Myocyte (in vitro differentiated cells): Measurements from ENCODE around the gene MAN2A1. TPM values are rescaled to one million over a fixed set of nuclear protein-coding genes. Genes with fewer than 3 reads are reported as not detected.
A peak's percentile ranks its signal among the peaks of the same experiment; 100 is the strongest.

Experiments
- DNase-seq: peaks from one replicate; pipeline ENCODE4 v3.0.0-alpha.2; 2012; ENCODE audit warnings: low read depth
- total RNA-seq: library from RNA; depleted of rRNA; stranded (reverse); fragments of >200 nt; gene quantifications from 2 replicates; pipeline ENCODE4 v1.2.3, GENCODE V29; 2014

Gene MAN2A1
- total RNA-seq, 1 donor from 2014 or later = 84.9 TPM

DNA sequence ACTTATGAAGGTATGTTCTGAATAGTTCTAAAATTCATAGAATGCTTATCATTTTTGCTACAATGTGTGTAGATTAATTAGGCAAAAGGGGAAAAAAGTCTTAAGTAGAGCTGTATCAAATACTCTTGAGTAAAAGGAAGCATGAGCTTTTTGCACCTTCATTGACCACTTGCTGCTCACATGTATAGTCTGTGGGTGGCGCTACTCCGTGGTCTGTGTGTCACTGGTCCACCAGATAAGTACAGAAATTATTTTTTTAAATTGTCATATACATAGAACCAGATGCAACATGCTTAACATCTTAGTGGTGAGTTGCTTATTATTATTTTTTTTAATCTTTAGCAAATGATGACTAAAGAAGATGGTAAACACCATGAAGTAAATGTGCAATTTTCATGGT is 130.2 kb downstream of the MAN2A1 start:
- DNase-seq = no peak

DNA sequence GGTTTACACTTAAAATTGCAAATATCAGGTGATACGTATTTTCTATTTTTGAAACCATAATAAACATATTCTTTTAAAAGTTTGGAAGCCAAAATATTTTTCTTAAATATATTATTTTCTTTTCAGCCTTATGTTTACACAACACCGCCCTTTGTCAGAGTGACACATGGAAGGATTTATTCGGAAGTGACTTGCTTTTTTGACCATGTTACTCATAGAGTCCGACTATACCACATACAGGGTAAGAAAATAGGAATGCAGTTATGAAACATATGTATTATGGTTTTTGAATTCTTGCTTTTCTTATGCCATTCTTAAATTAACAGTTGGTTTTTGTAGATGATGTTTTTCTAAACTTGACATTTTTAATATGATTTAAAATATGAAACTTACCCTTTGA is 133.9 kb downstream of the MAN2A1 start:
- no peak for DNase-seq

DNA sequence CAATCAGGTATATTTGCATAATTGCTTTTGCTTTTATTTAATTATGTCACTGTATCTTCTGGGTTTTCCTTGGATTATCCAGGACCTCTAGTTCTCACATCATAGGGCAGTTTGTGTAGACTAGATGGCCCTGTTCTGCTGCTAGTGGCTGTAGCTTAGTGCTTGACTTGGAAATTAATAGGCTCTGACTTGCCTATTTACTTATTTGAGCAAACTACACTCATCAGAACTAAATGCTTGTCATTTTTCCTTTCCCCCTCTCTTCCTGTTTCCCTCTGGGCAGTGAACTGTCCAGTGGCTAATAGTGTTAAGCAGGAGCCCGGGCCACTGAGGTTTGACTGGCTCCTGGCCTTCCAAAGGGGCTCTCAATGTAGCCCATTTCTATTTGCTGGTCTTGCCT is 135.7 kb downstream of the MAN2A1 start:
- no peak for DNase-seq

DNA sequence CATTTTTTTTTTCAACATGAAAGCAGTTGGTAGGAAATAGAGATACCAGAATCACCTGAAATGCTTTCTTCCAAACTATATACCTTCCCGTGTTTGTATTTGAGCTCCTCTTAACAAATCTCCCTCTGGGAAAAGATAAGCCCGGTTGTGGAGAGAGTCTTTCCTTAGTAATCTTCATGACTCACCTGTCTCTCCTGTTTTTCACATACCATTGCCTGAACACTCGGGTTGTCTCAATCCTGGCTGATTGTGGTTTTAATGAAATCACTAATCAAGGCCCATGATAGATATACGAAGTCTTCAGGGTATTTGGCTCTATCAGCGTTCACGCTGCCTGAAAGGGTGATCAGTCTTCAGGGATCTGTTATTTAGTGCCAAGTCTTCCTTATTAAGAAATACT is 136.7 kb downstream of the MAN2A1 start:
- DNase-seq = no peak

DNA sequence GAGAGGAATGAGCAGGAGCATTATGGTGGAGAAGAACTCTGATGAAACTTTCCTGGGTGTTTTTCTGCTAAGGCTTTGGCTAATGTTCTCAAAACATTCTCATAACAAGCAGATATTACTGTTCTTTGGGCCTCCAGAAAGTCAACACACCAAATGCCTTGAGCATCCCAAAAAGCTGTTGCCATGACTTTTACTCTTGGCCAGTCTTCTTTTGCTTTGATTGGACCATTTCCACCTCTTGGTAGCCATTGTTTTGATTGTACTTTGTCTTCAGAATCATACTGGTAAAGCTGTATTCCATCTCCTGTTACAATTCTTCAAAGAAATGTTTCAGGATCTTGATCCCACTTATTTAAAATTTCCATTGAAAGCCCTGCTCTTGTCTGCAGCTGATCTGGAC is 139.6 kb downstream of the MAN2A1 start:
- DNase-seq = no peak

DNA sequence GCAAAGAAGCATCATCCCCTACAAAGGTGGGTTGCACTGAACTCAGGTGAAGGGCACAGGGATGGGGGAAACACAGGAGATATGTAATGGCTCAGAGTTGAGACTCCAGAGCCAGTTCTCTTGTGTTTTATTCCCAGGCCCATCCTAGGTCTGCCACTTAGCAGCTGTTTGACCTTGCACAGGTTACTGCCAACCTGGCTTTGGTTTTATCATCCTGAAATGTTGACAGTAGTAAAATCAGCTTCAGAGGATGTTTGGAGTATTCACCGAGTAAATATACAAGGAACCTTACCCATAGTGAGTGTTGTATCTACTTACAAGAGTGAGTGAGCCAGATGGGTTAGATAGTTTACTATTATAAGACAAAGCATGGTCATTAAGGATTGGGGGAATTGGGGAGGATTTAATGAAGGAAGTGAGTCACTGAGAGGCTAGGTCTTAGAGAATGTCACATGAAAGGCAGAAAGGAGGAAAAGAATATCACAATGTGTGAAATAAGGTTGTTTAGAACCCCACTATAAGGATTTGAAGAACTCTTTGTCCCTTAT is 141.3 kb downstream of the MAN2A1 start:
- DNase-seq = peak; percentile 67

DNA sequence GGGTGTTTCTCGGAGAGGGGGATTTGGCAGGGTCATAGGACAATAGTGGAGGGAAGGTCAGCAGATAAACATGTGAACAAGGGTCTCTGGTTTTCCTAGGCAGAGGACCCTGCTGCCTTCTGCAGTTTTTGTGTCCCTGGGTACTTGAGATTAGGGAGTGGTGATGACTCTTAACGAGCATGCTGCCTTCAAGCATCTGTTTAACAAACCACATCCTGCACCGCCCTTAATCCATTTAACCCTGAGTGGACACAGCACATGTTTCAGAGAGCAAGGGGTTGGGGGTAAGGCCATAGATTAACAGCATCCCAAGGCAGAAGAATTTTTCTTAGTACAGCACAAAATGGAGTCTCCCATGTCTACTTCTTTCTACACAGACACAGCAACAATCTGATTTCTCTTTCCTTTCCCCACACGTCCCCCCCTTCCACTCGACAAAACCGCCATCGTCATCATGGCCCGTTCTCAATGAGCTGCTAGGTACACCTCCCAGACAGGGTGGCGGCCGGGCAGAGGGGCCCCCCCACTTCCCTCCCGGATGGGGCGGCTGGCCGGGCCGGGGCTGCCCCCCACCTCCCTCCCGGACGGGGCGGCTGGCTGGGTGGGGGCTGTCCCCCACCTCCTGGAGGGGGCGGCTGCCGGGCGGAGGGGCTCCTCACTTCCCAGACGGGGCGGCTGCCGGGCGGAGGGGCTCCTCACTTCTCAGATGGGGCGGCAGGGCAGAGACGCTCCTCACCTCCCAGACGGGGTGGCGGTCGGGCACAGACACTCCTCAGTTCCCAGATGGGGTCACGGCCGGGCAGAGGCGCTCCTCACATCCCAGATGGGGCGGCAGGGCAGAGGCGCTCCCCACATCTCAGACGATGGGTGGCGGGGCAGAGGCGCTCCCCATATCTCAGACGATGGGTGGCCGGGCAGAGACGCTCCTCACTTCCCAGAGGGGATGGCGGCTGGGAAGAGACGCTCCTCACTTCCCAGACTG is 142.8 kb downstream of the MAN2A1 start:
- peak; percentile 57 for DNase-seq

DNA sequence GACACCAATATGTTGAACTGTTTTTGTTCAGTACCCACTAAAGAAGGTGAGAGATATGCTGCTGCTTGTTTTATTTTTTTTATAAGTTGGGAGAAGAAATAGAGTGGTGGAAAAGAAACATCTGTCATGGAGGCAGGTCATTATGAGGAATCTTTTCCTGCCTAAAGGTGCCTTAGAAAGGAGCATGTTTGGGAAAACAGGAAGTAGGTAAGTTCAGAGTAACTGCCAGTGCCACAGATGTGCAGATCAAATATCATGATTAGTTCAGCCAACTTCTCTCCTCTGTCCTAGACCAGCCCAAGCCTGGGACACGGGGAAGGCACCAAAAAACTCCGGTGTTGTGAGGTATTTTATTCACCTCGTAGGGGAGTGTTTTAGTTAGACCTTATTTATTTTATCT is 144.2 kb downstream of the MAN2A1 start:
- no peak for DNase-seq

DNA sequence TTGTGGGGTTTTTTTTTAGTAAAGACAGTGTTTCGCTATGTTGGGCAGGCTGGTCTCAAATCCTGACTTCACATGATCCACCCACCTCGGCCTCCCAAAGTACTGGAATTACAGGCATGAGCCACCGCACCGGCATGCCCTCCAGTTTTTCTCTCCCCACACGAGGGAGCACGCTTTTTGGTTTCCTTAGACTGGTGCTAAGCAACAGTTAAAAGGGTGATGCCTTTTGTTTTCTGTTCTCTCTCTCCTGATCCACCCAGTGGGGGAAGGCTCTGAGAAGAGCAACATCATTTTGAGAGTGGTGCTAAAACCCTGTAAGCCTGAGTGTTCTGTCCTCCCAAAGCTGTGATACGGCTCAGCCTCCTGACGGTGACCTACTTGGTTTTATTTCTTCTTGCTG is 146.6 kb downstream of the MAN2A1 start:
- DNase-seq = no peak

DNA sequence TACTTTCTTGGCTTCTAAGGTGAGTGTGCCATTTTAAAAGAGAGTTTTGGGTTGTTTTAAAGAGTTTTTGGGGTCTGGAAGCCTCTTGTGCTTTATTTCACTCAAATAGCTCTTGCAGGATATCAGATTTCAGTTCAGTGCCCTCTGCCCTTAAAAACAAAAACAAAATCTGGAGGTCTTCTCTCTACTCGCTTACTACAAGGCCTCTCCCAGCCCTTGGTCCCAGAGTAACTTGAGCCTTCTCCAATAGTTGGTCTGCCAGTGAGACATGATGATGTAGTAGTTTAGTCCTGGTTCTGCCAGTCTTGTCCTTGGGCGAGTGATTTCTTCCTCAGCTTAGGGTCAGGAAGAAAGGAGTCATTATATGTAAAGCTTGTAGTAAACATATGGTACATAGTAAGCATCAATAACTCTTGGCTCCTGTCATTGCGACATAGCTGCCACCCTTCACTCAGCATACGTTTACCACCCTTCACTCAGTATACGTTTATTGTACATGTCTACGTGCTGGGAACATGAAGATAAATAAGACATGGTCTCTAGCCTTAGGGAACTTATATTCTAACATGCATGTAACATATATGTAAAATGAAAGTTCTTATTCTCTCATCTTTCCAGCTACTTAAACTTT is 147.6 kb downstream of the MAN2A1 start:
- DNase-seq = no peak

DNA sequence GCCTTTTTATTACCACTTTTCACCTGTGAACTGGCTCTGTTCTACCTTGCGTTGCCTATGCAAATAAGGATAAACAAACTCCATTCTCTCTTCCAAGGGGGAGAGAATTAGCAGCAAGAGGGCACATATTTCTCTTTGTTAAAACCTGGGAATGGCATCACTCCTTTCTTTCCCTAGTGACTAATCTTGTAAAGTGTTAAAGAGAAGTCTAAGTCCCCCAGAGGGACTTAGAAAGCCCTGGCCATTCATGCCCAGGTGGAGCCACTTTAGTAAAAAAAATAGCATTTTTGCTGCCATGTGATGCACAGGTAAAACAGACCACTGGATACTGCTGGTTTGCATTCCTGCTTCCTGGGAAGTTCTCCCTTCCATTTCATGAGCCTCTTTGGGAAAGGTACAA is 148.4 kb downstream of the MAN2A1 start:
- DNase-seq = no peak

DNA sequence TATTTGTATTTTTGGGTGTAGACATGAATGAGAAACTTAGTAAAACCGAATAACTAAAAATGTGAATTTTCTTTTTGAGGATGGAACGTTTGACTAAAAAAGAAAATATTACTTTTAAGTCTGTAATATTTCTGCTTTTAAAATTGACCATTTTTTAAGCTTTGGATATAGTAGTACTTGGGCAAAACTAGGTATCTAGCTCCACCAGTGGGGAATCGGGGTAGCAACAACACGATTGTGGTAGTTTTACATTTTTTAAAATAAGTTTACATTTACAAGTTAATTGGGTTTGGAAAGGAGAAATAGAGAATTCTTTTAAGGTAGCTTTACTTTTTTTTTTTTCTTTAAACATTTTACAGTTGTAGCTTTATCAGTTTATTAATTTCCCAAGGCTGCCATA is 154.4 kb downstream of the MAN2A1 start:
- no peak for DNase-seq

DNA sequence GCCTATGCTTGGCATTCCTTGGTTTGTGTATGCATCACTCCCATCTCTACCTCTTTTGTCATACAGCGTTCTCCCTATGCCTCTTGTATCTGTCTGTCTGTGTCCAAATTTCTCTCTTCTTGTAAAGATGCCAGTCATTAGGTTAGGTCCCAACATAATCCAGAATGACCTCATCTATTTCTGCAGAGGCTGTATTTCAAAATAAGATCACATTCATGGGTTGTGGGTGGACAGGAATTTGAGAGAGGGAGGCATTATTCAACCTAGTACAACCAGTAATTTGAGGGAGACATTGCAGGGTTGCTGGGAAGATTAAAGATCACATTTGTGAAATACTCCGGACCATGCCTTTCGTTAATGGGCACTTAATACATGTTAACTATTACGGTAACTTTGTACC is 155.0 kb downstream of the MAN2A1 start:
- peak; percentile 84 for DNase-seq

DNA sequence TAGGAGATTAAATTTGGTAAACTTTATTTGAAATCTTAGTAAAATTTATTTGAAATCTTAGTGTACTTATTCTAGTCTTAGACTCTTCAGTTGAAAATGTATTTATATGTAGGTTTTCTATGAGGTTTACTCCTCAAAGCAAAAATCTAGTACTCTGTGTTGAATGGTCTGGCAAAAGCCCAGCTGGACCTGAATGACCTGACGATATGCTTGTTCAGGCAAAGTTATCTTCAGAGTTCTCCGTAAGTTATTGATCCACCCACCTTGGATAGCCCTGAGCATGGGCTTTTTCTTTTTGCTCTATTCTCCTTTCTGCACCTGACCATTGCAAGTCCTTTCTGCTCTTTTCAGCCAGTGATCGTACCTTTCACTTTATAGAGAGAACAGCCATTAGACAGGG is 158.4 kb downstream of the MAN2A1 start:
- no peak for DNase-seq

DNA sequence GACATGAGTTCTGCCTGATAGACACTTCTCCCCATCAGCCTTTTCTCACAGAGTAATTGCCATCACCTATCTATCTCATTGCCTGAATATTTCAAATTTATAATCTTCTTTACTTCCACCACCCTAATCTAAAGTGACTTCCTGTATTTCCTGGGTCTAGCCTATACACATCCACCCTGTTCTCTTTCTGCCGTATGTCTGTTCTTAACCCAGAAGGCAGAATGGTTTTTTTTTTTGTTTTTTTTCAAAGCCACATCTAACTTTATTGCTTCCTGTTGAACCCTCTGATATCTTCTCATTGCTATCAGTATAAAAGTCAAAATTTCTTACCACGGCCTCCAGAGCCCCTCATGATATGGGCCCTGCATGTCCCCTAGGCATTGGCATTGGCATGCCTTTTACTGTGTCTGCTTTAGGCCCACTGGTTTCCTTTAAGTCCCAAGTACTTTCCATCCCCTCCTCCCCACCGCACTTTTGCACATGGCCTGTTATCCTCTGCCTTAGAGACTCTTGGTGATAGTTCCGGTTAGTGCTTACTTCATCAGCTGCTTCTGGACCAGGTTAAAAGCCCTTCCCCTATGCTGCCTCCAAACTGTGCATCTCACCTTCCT is 159.9 kb downstream of the MAN2A1 start:
- no peak for DNase-seq

DNA sequence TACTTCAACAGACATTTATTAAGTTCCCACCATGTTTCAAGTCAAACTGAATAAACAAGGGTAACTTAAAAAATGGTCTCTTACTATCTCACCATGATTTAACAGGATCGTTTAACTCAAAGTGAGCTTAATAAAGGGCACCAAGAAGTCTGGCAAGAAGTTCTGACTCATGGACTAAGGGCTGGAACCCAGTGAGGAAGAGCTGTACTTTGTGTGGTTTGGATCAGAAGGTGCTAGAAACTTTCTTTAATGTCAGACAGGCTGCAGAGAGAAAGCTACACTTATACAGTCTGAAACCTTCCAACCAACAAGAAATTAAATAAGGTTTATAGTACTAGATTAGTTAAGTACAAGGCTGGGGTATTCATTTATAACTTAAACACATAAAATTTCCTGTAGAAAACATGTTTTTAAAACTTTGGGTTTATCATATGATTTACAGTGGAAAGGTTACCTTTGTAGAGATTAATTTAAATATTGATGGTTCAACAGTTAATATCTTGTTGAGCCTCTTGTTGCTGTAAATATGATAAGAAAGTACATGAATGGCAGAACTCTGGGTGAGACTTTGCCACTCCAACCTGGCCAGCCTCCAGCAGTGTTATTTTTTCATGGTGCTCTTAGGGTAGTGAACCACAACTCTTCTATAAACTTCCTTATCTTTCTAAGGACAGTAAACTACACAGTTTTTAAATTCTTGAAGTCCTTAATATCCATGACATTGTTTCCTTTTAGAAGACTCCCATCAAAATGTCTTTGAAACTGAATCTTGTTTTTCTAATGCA is 162.8 kb downstream of the MAN2A1 start:
- peak; percentile 34 for DNase-seq

DNA sequence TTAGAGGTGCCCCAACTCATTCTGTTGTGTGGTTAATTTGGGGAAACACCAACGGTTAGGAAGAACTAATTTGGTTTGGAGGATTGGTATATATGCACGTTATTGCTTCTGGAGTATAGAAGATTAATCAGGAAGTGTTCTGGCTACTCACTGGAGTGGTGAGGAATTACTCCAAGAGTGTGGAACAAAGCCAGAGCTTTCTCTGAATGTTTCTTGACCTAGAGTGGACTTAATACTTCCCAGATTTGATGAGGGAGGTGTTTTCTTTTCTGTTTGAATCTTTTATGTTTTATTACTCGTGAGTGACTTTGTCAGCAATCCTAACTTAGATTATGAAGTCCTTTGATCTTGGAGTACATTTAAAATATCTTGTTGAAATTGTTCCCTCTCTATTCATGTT is 163.7 kb downstream of the MAN2A1 start:
- no peak for DNase-seq

DNA sequence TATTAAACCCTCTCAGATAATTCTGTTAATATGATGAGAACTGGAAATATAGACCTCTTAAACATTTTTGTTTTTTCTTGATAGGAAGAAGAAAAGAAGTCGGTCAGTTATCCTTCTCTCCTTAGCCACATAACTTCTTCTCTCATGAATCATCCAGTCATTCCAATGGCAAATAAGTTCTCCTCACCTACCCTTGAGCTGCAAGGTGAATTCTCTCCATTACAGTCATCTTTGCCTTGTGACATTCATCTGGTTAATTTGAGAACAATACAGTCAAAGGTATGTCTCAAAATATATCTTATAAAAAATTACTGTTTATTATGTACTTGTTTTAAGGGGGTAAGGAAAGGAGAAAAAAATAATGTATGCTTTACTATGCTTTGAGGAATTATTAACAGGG is 165.3 kb downstream of the MAN2A1 start:
- no peak for DNase-seq

DNA sequence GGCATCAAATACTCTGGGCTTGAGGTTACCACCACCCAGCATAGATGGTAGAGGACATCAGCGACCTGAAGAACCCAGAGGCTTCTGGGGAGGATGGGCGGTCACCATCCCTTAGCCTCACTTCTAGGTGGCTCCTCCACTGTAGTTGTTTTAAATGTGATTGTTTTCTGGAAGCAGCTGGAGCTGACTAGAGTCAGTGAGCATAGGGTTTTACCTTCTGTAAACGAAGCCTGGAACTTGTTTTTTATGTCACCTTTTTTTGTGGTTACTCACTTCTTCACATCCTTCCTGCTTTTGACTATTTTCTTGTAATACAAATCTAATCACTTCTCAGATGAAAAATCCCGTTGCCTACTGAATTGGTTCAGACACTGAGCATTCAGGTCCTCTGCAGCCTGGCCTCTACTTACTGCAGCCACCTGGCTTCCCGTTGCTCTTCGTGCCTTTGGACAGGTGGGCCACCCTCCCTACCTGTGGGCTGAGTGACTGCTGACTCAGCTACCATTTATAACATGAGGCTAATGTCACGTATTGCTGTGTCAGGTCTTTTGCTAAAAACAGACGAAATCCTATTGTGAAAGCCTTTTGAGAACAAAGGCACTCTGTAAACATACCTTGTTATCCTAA is 167.8 kb downstream of the MAN2A1 start:
- no peak for DNase-seq

DNA sequence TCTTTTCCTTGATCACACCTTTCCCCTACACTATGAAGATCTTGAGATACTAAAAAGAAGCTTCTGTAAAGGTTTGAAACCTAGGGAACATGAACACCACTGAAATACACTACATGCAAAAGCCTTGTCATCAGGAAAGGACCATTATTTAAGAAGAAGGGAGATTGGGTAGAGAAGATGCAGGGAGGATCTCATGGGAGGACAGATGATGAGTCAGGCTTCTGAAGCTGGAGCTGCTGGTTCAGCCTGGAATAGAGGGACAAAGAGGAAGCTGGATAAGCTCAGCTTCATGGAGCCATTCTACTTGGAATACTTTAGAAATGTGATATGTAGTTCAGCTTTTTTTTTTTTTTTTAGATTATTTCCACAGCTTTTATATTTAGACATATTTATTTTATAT is 169.8 kb downstream of the MAN2A1 start:
- peak; percentile 33 for DNase-seq

DNA sequence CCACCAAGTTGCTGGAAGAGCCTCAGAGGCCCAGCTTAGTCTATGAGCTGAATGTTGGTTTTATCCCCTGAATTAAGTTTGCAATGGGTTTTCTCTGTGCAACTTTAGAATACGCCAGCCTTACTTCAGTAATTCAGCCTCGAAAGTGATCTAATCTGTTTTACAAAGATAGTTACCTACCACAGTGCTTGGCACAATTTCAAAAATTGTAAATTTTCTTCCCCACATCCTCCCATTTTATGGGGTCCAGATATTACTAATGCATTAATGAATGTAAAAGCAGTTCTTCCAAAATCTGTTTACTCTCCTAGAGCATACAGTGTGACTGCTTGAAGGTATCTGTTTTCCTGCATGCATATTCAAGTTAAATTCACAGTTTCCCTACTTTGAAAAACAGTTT is 172.6 kb downstream of the MAN2A1 start:
- DNase-seq = no peak
